Measurements from ENCODE around the gene PSME2. TPM values are rescaled to one million over a fixed set of nuclear protein-coding genes. Genes with fewer than 3 reads are reported as not detected.

PSME2 gene
- total and polyA plus RNA-seq, 2 donors (not counting 1 experiment from before 2014, with no cell fraction given): 132 to 148 TPM

- no peak for TF ChIP-seq EZH2 (IDR thresholded peaks at IDR 0.05; ENCODE audit: low read length, missing control alignments)
- TF ChIP-seq CTCF (conservative IDR thresholded peaks at IDR 0.05 in 1 of 2, IDR thresholded peaks at IDR 0.05 in 1 of 2; ENCODE audit: low read depth in 1 of 2, low read length in 2 of 2): no peak
- no peak overlapping the region for H3K9ac ChIP-seq (ENCODE audit: insufficient read depth, low read length)
Measured at GRCh38 chr14:24098229-24098926, 48.0 kb downstream of the PSME2 start.

DNA sequence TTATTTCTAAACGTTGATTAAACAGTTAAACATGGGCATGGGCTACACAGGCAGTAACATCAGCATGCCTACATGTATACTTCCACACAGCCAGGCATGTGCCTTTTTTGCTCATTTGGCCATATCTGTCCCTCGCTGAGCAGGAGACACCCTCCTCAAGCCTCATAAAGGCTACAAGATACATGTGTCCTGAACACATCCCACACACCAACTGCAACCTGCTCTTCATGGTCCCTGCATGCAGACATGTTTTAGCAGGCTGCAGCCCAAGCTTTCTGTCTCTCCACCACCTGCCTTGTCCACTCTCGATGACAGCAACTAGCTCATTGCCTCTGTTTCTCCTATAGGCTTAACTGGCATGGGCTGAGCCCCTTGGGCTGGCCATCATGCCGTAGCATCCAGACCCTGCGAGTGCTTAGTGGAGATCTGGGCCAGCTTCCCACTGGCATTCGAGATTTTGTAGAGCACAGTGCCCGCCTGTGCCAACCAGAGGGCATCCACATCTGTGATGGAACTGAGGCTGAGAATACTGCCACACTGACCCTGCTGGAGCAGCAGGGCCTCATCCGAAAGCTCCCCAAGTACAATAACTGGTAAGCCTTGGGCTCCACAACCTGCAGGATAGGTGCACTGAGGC, 49.7 kb downstream of the PSME2 start:
- Histone ChIP-seq H3K27me3 (ENCODE audit: control insufficient read depth, insufficient read depth, low read length) (no peaks in the 10 kb centered on the region), H3K79me2 (ENCODE audit: control insufficient read depth, insufficient read depth, low read length) (no peaks in the 10 kb centered on the region), H3K4me2 (ENCODE audit: extremely low read depth, insufficient read depth, low read length) (no peak overlapping the region), H3K4me3 (replicated peaks in 1 of 4; ENCODE audit: control extremely low read depth in 1 of 4, insufficient read depth in 1 of 4, low read depth in 3 of 4, low read length in 4 of 4) (no peak overlapping the region), H3K9me3 (ENCODE audit: control insufficient read depth, insufficient read depth, low read depth, low read length) (no peaks in the 10 kb centered on the region), H3K4me1 (ENCODE audit: control insufficient read depth, extremely low read depth, insufficient read depth, low read length) (peaks cover 2% of the 10 kb centered on the region), H4K20me1 (ENCODE audit: control insufficient read depth, extremely low read depth, insufficient read depth, low read length) (no peaks in the 10 kb centered on the region), H3K36me3 (ENCODE audit: control insufficient read depth, insufficient read depth, low read length) (peaks cover 2% of the 10 kb centered on the region), H3K27ac (ENCODE audit: insufficient read depth, low read length) (no peak overlapping the region), H2AFZ (ENCODE audit: low read length) (no peak overlapping the region), H3K9ac (ENCODE audit: insufficient read depth, low read length) (no peak overlapping the region)
- TF ChIP-seq EZH2 (IDR thresholded peaks at IDR 0.05; ENCODE audit: low read length, missing control alignments): no peak
- no peak for TF ChIP-seq CTCF (conservative IDR thresholded peaks at IDR 0.05 in 1 of 2, IDR thresholded peaks at IDR 0.05 in 1 of 2; ENCODE audit: low read depth in 1 of 2, low read length in 2 of 2)
- DNase-seq (ENCODE audit: low read depth in 2 of 2): no peak

More at GRCh38 chr14:24098229-24098926, 48.0 kb downstream of the PSME2 start:
- Histone ChIP-seq H3K27me3 (ENCODE audit: control insufficient read depth, insufficient read depth, low read length) (no peaks in the 10 kb centered on the region), H3K9me3 (ENCODE audit: control insufficient read depth, insufficient read depth, low read depth, low read length) (no peaks in the 10 kb centered on the region), H3K4me1 (ENCODE audit: control insufficient read depth, extremely low read depth, insufficient read depth, low read length) (peaks cover 2% of the 10 kb centered on the region), H4K20me1 (ENCODE audit: control insufficient read depth, extremely low read depth, insufficient read depth, low read length) (no peaks in the 10 kb centered on the region), H3K27ac (ENCODE audit: insufficient read depth, low read length) (no peak overlapping the region), H3K36me3 (ENCODE audit: control insufficient read depth, insufficient read depth, low read length) (peaks cover 2% of the 10 kb centered on the region), H3K79me2 (ENCODE audit: control insufficient read depth, insufficient read depth, low read length) (no peaks in the 10 kb centered on the region), H3K4me2 (ENCODE audit: extremely low read depth, insufficient read depth, low read length) (no peak overlapping the region), H3K4me3 (replicated peaks in 1 of 4; ENCODE audit: control extremely low read depth in 1 of 4, insufficient read depth in 1 of 4, low read depth in 3 of 4, low read length in 4 of 4) (no peak overlapping the region), H2AFZ (ENCODE audit: low read length) (no peak overlapping the region)
- DNase-seq (ENCODE audit: low read depth in 2 of 2): no peak

GRCh38 chr14:24095271-24096068, 50.9 kb downstream of the PSME2 start:
- Histone ChIP-seq H3K27me3 (ENCODE audit: control insufficient read depth, insufficient read depth, low read length) (no peaks in the 10 kb centered on the region), H3K27ac (ENCODE audit: insufficient read depth, low read length) (peak overlapping the region; percentile 64), H3K79me2 (ENCODE audit: control insufficient read depth, insufficient read depth, low read length) (no peaks in the 10 kb centered on the region)

More at GRCh38 chr14:24095271-24096068, 50.9 kb downstream of the PSME2 start:
- Histone ChIP-seq H4K20me1 (ENCODE audit: control insufficient read depth, extremely low read depth, insufficient read depth, low read length) (no peaks in the 10 kb centered on the region), H3K4me1 (ENCODE audit: control insufficient read depth, extremely low read depth, insufficient read depth, low read length) (peaks cover 2% of the 10 kb centered on the region), H3K9ac (ENCODE audit: insufficient read depth, low read length) (no peak overlapping the region), H3K4me3 (replicated peaks in 1 of 4; ENCODE audit: control extremely low read depth in 1 of 4, insufficient read depth in 1 of 4, low read depth in 3 of 4, low read length in 4 of 4) (peak overlapping the region; percentile 66 to 91 (median 84)), H3K4me2 (ENCODE audit: extremely low read depth, insufficient read depth, low read length) (peak overlapping the region; percentile 77), H2AFZ (ENCODE audit: low read length) (peak overlapping the region; percentile 6), H3K36me3 (ENCODE audit: control insufficient read depth, insufficient read depth, low read length) (peaks cover 2% of the 10 kb centered on the region), H3K9me3 (ENCODE audit: control insufficient read depth, insufficient read depth, low read depth, low read length) (no peaks in the 10 kb centered on the region)
- peak in 1 of 2 donors; percentile 62 for DNase-seq (ENCODE audit: low read depth in 2 of 2)
- no peak for TF ChIP-seq EZH2 (IDR thresholded peaks at IDR 0.05; ENCODE audit: low read length, missing control alignments)
- no peak for TF ChIP-seq CTCF (conservative IDR thresholded peaks at IDR 0.05 in 1 of 2, IDR thresholded peaks at IDR 0.05 in 1 of 2; ENCODE audit: low read depth in 1 of 2, low read length in 2 of 2)

All from fibroblast of lung (primary cell).